ENCODE results near the gene STK39. TPM values are rescaled to one million over a fixed set of nuclear protein-coding genes. Genes with fewer than 3 reads are reported as not detected.

STK39 gene
- total RNA-seq, 2 experiments from 2014 or later: 17.7 to 41.1 TPM

- ChIA-PET CTCF (ENCODE audit: unreplicated experiment) (no interaction called here), POLR2A (interaction anchor here (0.7 kb wide), 2 partner anchors 15 to 61 kb away, joined by 3 to 4 read pairs; no protein-coding TSS in a partner anchor)
- Histone ChIP-seq H3K79me2 (ENCODE audit: insufficient read depth, low read depth, low read length) (no peaks in the 10 kb centered on the region), H3K4me3 (ENCODE audit: low read depth, low read length, poor library complexity, severe bottlenecking) (no peak overlapping the region), H3K9me2 (ENCODE audit: insufficient read depth, low read length) (no peaks in the 10 kb centered on the region), H3K36me3 (ENCODE audit: insufficient read depth, low read length) (no peaks in the 10 kb centered on the region), H3K9me3 (ENCODE audit: low read length) (peaks cover 4% of the 10 kb centered on the region; the same call in 1 of the 2 replicates), H2AFZ (ENCODE audit: low read length) (no peak overlapping the region), H3K4me1 (ENCODE audit: insufficient read depth, low read length, poor library complexity, severe bottlenecking) (no peaks in the 10 kb centered on the region), H3K4me2 (ENCODE audit: low read length) (no peak overlapping the region), H3K27ac (ENCODE audit: low read depth, low read length, poor library complexity, severe bottlenecking) (no peak overlapping the region), H4K20me1 (ENCODE audit: insufficient read depth, low read length) (no peaks in the 10 kb centered on the region)
- BruUV-seq (replicated peaks): no TSS peak
- no peak for TF ChIP-seq CTCF (conservative IDR thresholded peaks at IDR 0.05; ENCODE audit: low read length)
- TF ChIP-seq EZH2phosphoT487 (IDR thresholded peaks at IDR 0.05; ENCODE audit: borderline replicate concordance, low read depth, low read length): no peak
- DNase-seq (ENCODE audit: low spot score): no peak
- intact Hi-C loops (cut with micrococcal nuclease; ENCODE audit: unreplicated experiment): no loop called here
Observed at GRCh38 chr2:168254158-168254935, 7.0 kb upstream of the STK39 start.

GRCh38 chr2:168253379-168253778, 6.0 kb upstream of the STK39 start:
- TF ChIP-seq CTCF (conservative IDR thresholded peaks at IDR 0.05; ENCODE audit: low read length) (no peak), EZH2phosphoT487 (IDR thresholded peaks at IDR 0.05; ENCODE audit: borderline replicate concordance, low read depth, low read length) (no peak)
- ChIA-PET CTCF (ENCODE audit: unreplicated experiment) (no interaction called here), POLR2A (no interaction called here)
- peaks cover 4% of the 10 kb centered on the region; the same call in 1 of the 2 replicates for H3K9me3 ChIP-seq (ENCODE audit: low read length)
- no TSS peak for BruUV-seq (replicated peaks)
- no peak overlapping the region for H3K4me3 ChIP-seq (ENCODE audit: low read depth, low read length, poor library complexity, severe bottlenecking)
- no peak overlapping the region for H3K4me2 ChIP-seq (ENCODE audit: low read length)
- no peaks in the 10 kb centered on the region for H4K20me1 ChIP-seq (ENCODE audit: insufficient read depth, low read length)
- peaks cover 4% of the 10 kb centered on the region for H3K4me1 ChIP-seq (ENCODE audit: insufficient read depth, low read length, poor library complexity, severe bottlenecking)
- no peak overlapping the region for H3K27ac ChIP-seq (ENCODE audit: low read depth, low read length, poor library complexity, severe bottlenecking)
- H3K79me2 ChIP-seq (ENCODE audit: insufficient read depth, low read depth, low read length): no peaks in the 10 kb centered on the region
- no peak overlapping the region for H2AFZ ChIP-seq (ENCODE audit: low read length)
- no peak for DNase-seq (ENCODE audit: low spot score)
- intact Hi-C loops (cut with micrococcal nuclease; ENCODE audit: unreplicated experiment): no loop called here
- no peaks in the 10 kb centered on the region for H3K9me2 ChIP-seq (ENCODE audit: insufficient read depth, low read length)
- H3K36me3 ChIP-seq (ENCODE audit: insufficient read depth, low read length): no peaks in the 10 kb centered on the region

GRCh38 chr2:168252976-168253375, 5.6 kb upstream of the STK39 start:
- H3K79me2 ChIP-seq (ENCODE audit: insufficient read depth, low read depth, low read length): no peaks in the 10 kb centered on the region
- no TSS peak for BruUV-seq (replicated peaks)
- intact Hi-C loops (cut with micrococcal nuclease; ENCODE audit: unreplicated experiment): no loop called here
- H3K4me3 ChIP-seq (ENCODE audit: low read depth, low read length, poor library complexity, severe bottlenecking): no peak overlapping the region
- H3K27ac ChIP-seq (ENCODE audit: low read depth, low read length, poor library complexity, severe bottlenecking): no peak overlapping the region
- CTCF ChIA-PET (ENCODE audit: unreplicated experiment): no interaction called here
- H3K4me1 ChIP-seq (ENCODE audit: insufficient read depth, low read length, poor library complexity, severe bottlenecking): peaks cover 8% of the 10 kb centered on the region
- no peak for DNase-seq (ENCODE audit: low spot score)
- POLR2A ChIA-PET: interaction anchor here (0.6 kb wide), 1 partner anchor 290 kb away, joined by 3 read pairs; no protein-coding TSS in a partner anchor
- no peaks in the 10 kb centered on the region for H3K36me3 ChIP-seq (ENCODE audit: insufficient read depth, low read length)
- H3K9me2 ChIP-seq (ENCODE audit: insufficient read depth, low read length): no peaks in the 10 kb centered on the region
- no peak overlapping the region for H3K4me2 ChIP-seq (ENCODE audit: low read length)
- H3K9me3 ChIP-seq (ENCODE audit: low read length): peaks cover 4% of the 10 kb centered on the region; the same call in 1 of the 2 replicates
- H4K20me1 ChIP-seq (ENCODE audit: insufficient read depth, low read length): no peaks in the 10 kb centered on the region
- no peak for TF ChIP-seq CTCF (conservative IDR thresholded peaks at IDR 0.05; ENCODE audit: low read length)
- TF ChIP-seq EZH2phosphoT487 (IDR thresholded peaks at IDR 0.05; ENCODE audit: borderline replicate concordance, low read depth, low read length): no peak
- no peak overlapping the region for H2AFZ ChIP-seq (ENCODE audit: low read length)
